Ramos (cell line): Measurements from ENCODE around the gene PSMC3IP.
"Not testable (repeated sequence)": the region's sequence is repeated elsewhere in the genome, so short reads cannot be mapped to it uniquely, and the experiment has no call there.

ENCODE experiments used
- in situ Hi-C: fragments of 300-500 bp; cut with MboI; formaldehyde crosslinking; loops from one replicate; pipeline ENCODE4 v1.14.3; 2022; ENCODE audit warnings: low sequenced_read_pairs; ENCODE audit not compliant: unreplicated experiment

PSMC3IP gene

GRCh38 chr17:42577532-42578281 is at the start of gene PSMC3IP:
Gene PSMC3IP, minus strand, starts transcription at chr17:42577729. Its CDS starts 43 bp downstream, at chr17:42577686.
- in situ Hi-C loops: loop anchor here (5.0 to 25.0 kb wide), 4 partner anchors 105 to 785 kb away; partner anchors contain the start of genes CCR10, CNTNAP1, PTGES3L and RAMP2

- in situ Hi-C loops: no loop called here
Measured at GRCh38 chr17:42623732-42624596, 46.4 kb upstream of the PSMC3IP start.

GRCh38 chr17:42623271-42623670 is 45.7 kb upstream of the PSMC3IP start:
- in situ Hi-C loops: no loop called here

GRCh38 chr17:42621987-42622386 is 44.5 kb upstream of the PSMC3IP start:
- in situ Hi-C loops: not testable (repeated sequence)

GRCh38 chr17:42618442-42619150 is 41.1 kb upstream of the PSMC3IP start:
- in situ Hi-C loops: no loop called here

- in situ Hi-C loops: no loop called here
Measured at GRCh38 chr17:42617956-42618431, 40.5 kb upstream of the PSMC3IP start.

- in situ Hi-C loops: no loop called here
Measured at GRCh38 chr17:42613699-42614295, 36.3 kb upstream of the PSMC3IP start.

- in situ Hi-C loops: no loop called here
Measured at GRCh38 chr17:42612013-42612412, 34.5 kb upstream of the PSMC3IP start.

GRCh38 chr17:42609814-42610801 is 32.6 kb upstream of the PSMC3IP start:
- in situ Hi-C loops: not testable (repeated sequence)

- in situ Hi-C loops: no loop called here
Measured at GRCh38 chr17:42609182-42609813, 31.8 kb upstream of the PSMC3IP start, which contains the start of the genes RETREG3 and TUBG1. Gene RETREG3, minus strand, starts transcription at chr17:42609374. Its CDS starts 50 bp downstream, at chr17:42609324. Gene TUBG1, plus strand, starts transcription at chr17:42609683. Its CDS starts 55 bp downstream, at chr17:42609738.

GRCh38 chr17:42608305-42609181 is 31.0 kb upstream of the PSMC3IP start:
- in situ Hi-C loops: no loop called here

- in situ Hi-C loops: no loop called here
Measured at GRCh38 chr17:42607769-42608168, 30.2 kb upstream of the PSMC3IP start.

GRCh38 chr17:42603318-42603717 is 25.8 kb upstream of the PSMC3IP start:
- in situ Hi-C loops: no loop called here

GRCh38 chr17:42598905-42599304 is 21.4 kb upstream of the PSMC3IP start:
- in situ Hi-C loops: loop anchor here (25.0 kb wide), 1 partner anchor 763 kb away; no protein-coding TSS in a partner anchor

GRCh38 chr17:42596386-42596785 is 18.9 kb upstream of the PSMC3IP start:
- in situ Hi-C loops: loop anchor here (25.0 kb wide), 1 partner anchor 766 kb away; no protein-coding TSS in a partner anchor

- in situ Hi-C loops: loop anchor here (25.0 kb wide), 1 partner anchor 771 kb away; no protein-coding TSS in a partner anchor
Measured at GRCh38 chr17:42591411-42591810, 13.9 kb upstream of the PSMC3IP start.

GRCh38 chr17:42590886-42591285 is 13.4 kb upstream of the PSMC3IP start:
- in situ Hi-C loops: loop anchor here (25.0 kb wide), 1 partner anchor 771 kb away; no protein-coding TSS in a partner anchor
